Peyer's patch (tissue), 4 donors: ENCODE data around the gene NUSAP1.

ENCODE experiments used
- CTCF ChIP-seq, 6 experiments: fragments of 450-650 bp in 4 of 6; fragments of 200-600 bp in 2 of 6; sonication (generic) in 1 of 6; IDR thresholded peaks; one replicate each; pipeline ENCODE4 v1.5.1; 2017 to 2019; ENCODE audit warnings: antibody characterized with exemption in 6 of 6, mild to moderate bottlenecking in 3 of 6, moderate library complexity in 1 of 6
- POLR2A ChIP-seq, 2 donors: fragments of 450-650 bp; IDR thresholded peaks; one replicate each; pipeline ENCODE4 v1.5.1; 2017; ENCODE audit warnings: antibody characterized with exemption in 2 of 2, mild to moderate bottlenecking in 2 of 2, moderate library complexity in 2 of 2

DNA sequence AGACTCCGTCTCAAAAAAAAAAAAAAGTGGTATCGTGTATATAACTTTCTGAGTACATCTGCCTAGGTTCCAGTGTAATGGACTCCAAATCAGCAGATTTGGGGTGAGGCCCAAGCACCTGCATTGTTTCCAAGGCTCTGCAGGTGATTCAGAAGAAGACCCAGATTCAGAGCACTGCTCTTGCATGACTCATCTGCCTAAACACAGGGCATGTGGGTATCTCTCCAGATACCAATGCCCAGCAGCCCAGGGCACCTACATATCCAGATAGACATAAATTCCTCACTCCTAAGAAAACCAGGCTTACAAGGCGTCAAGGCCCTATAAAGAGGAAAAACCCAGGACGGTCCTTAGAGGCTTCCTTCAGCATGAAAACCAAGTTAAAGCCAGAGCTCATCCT lies 45.3 kb downstream of the NUSAP1 start:
- TF ChIP-seq CTCF (IDR thresholded peaks at IDR 0.05) (no peak), POLR2A (IDR thresholded peaks at IDR 0.05) (no peak)
